Glutamatergic neuron (in vitro differentiated cells): ENCODE data around the gene EPN2. TPM values are rescaled to one million over a fixed set of nuclear protein-coding genes. Genes with fewer than 3 reads are reported as not detected.

Experiments
- DNase-seq: peaks from one replicate; pipeline ENCODE4 v3.0.0; 2022
- H3K27ac Mint-ChIP-seq: one replicate; pipeline ENCODE4 v1.8.0; 2020; ENCODE audit warnings: mild to moderate bottlenecking, mixed read lengths, inconsistent platforms; ENCODE audit not compliant: unreplicated experiment
- H3K27me3 Mint-ChIP-seq: one replicate; pipeline ENCODE4 v1.8.0; 2020; ENCODE audit warnings: mild to moderate bottlenecking, moderate library complexity, mixed read lengths, inconsistent platforms; ENCODE audit not compliant: unreplicated experiment
- H3K36me3 Mint-ChIP-seq: one replicate; pipeline ENCODE4 v1.8.0; 2020; ENCODE audit warnings: mild to moderate bottlenecking, mixed read lengths, inconsistent platforms; ENCODE audit not compliant: unreplicated experiment
- H3K4me1 Mint-ChIP-seq: one replicate; pipeline ENCODE4 v1.8.0; 2020; ENCODE audit warnings: mild to moderate bottlenecking, low read depth, mixed read lengths, inconsistent platforms; ENCODE audit not compliant: unreplicated experiment
- H3K4me3 Mint-ChIP-seq: one replicate; pipeline ENCODE4 v1.8.0; 2020; ENCODE audit warnings: mild to moderate bottlenecking, mixed read lengths, inconsistent platforms; ENCODE audit not compliant: unreplicated experiment
- H3K9me3 Mint-ChIP-seq: one replicate; pipeline ENCODE4 v1.8.0; 2020; ENCODE audit warnings: mild to moderate bottlenecking, moderate library complexity, mixed read lengths, inconsistent platforms; ENCODE audit not compliant: unreplicated experiment
- CTCF ChIP-seq: fragments of 200-600 bp; sonication (generic); IDR thresholded peaks from one replicate; pipeline ENCODE4 v1.5.0; 2021; ENCODE audit not compliant: partially characterized antibody, unreplicated experiment
- total RNA-seq: library from RNA; stranded (reverse); fragmentation: NEBNext Ultra II Directional; extraction: Animal tissue kit (Norgen Biotek cat#: 25700); gene quantifications from one replicate; pipeline ENCODE4 v1.2.1, GENCODE V29; 2021; ENCODE audit not compliant: unreplicated experiment

EPN2 gene
- total RNA-seq, 1 donor from 2014 or later = 45.2 TPM

GRCh38 chr17:19372011-19372370 lies 134.8 kb downstream of the EPN2 start:
- H3K27ac Mint-ChIP-seq = no peak overlapping the region
- no peaks in the 10 kb centered on the region for H3K36me3 Mint-ChIP-seq
- DNase-seq = no peak
- H3K4me3 Mint-ChIP-seq = no peak overlapping the region
- no peak for TF ChIP-seq CTCF
- peaks cover 14% of the 10 kb centered on the region for H3K4me1 Mint-ChIP-seq
- peaks cover 5% of the 10 kb centered on the region for H3K9me3 Mint-ChIP-seq
- H3K27me3 Mint-ChIP-seq = peaks cover 3% of the 10 kb centered on the region

GRCh38 chr17:19372439-19372838 lies 135.3 kb downstream of the EPN2 start:
- Mint-ChIP-seq H3K27ac (no peak overlapping the region), H3K4me3 (no peak overlapping the region), H3K9me3 (peaks cover 5% of the 10 kb centered on the region), H3K36me3 (no peaks in the 10 kb centered on the region), H3K4me1 (peaks cover 14% of the 10 kb centered on the region), H3K27me3 (peaks cover 3% of the 10 kb centered on the region)
- TF ChIP-seq CTCF = no peak
- DNase-seq = no peak

GRCh38 chr17:19372866-19373504 lies 135.8 kb downstream of the EPN2 start:
- H3K4me1 Mint-ChIP-seq = peaks cover 14% of the 10 kb centered on the region
- no peaks in the 10 kb centered on the region for H3K36me3 Mint-ChIP-seq
- no peak for TF ChIP-seq CTCF
- peaks cover 6% of the 10 kb centered on the region for H3K9me3 Mint-ChIP-seq
- no peak overlapping the region for H3K27ac Mint-ChIP-seq
- no peak overlapping the region for H3K4me3 Mint-ChIP-seq
- DNase-seq = no peak
- H3K27me3 Mint-ChIP-seq = peaks cover 6% of the 10 kb centered on the region

- no peak for TF ChIP-seq CTCF
- H3K27me3 Mint-ChIP-seq = peaks cover 10% of the 10 kb centered on the region
- H3K9me3 Mint-ChIP-seq = peaks cover 6% of the 10 kb centered on the region
- no peak for DNase-seq
- H3K27ac Mint-ChIP-seq = peak overlapping the region; percentile 38
- no peak overlapping the region for H3K4me3 Mint-ChIP-seq
- peaks cover 14% of the 10 kb centered on the region for H3K4me1 Mint-ChIP-seq
- no peaks in the 10 kb centered on the region for H3K36me3 Mint-ChIP-seq
Observed at GRCh38 chr17:19374136-19374535, 137.0 kb downstream of the EPN2 start.

GRCh38 chr17:19375732-19376131 lies 138.6 kb downstream of the EPN2 start:
- H3K4me1 Mint-ChIP-seq = peaks cover 18% of the 10 kb centered on the region
- peak overlapping the region; percentile 6 for H3K4me3 Mint-ChIP-seq
- H3K27me3 Mint-ChIP-seq = peaks cover 18% of the 10 kb centered on the region

More at GRCh38 chr17:19375732-19376131, 138.6 kb downstream of the EPN2 start:
- TF ChIP-seq CTCF = no peak
- Mint-ChIP-seq H3K9me3 (peaks cover 8% of the 10 kb centered on the region), H3K36me3 (no peaks in the 10 kb centered on the region), H3K27ac (no peak overlapping the region)
- DNase-seq = no peak
